Left lung (tissue), 10 donors: ENCODE results near the gene ARHGAP15. TPM values are rescaled to one million over a fixed set of nuclear protein-coding genes. Genes with fewer than 3 reads are reported as not detected.

Experiments used
- ATAC-seq: fragments of 200-7000 bp; cut with Tn5 transposase; one replicate; pipeline ENCODE4 v1.9.1; 2020; ENCODE audit warnings: moderate library complexity
- DNase-seq, 4 donors: peaks; one replicate each; pipeline ENCODE4 v3.0.0-alpha.2; 2013 to 2020
- H3K27ac ChIP-seq, 2 donors: fragments of 200-600 bp; sonication (generic) in 1 of 2; one replicate each; pipeline versions ENCODE4 v1.5.0 to v1.8.0; 2020 to 2021
- H3K27me3 ChIP-seq, 2 donors: fragments of 200-600 bp; sonication (generic) in 1 of 2; one replicate each; pipeline versions ENCODE4 v1.5.0 to v1.8.0; 2020 to 2021
- H3K36me3 ChIP-seq, 2 donors: fragments of 200-600 bp; sonication (generic) in 1 of 2; one replicate each; pipeline versions ENCODE4 v1.5.0 to v1.8.0; 2020 to 2021
- H3K4me1 ChIP-seq, 2 donors: fragments of 200-600 bp; one replicate each; pipeline ENCODE4 v1.8.0; 2021
- H3K4me3 ChIP-seq, 2 donors: fragments of 200-600 bp; sonication (generic) in 1 of 2; one replicate each; pipeline versions ENCODE4 v1.5.0 to v1.8.0; 2020 to 2021; ENCODE audit warnings: mild to moderate bottlenecking in 1 of 2
- H3K9me3 ChIP-seq, 2 donors: fragments of 200-600 bp; sonication (generic) in 1 of 2; one replicate each; pipeline versions ENCODE4 v1.5.0 to v1.8.0; 2020 to 2021
- CTCF ChIP-seq, 2 donors: fragments of 200-600 bp; sonication (generic) in 1 of 2; IDR thresholded peaks; one replicate each; pipeline versions ENCODE4 v1.5.0 to v1.8.0; 2021; ENCODE audit warnings: antibody characterized with exemption in 2 of 2
- intact Hi-C, 2 donors: fragments of 100-400 bp; cut with DNase I; formaldehyde crosslinking; loops; one replicate each; pipeline versions ENCODE4 v1.11.2 to v1.14.2; 2022
- polyA plus RNA-seq, 6 donors: library from polyadenylated mRNA; unstranded; fragments of 120-200 nt; gene quantifications; one replicate each; pipeline ENCODE4 v1.2.1, GENCODE V29; 2013; ENCODE audit not compliant: insufficient read length in 6 of 6
- total RNA-seq, 2 donors: library from RNA; stranded (reverse); fragmentation: NEBNext Ultra II Directional; extraction: Animal tissue kit (Norgen Biotek cat#: 25700); gene quantifications; one replicate each; pipeline ENCODE4 v1.2.1, GENCODE V29; 2021
- donor health status: DM: no; HTN: yes; CAD: no.
- donor health status: DM: no; HTN: no; CAD: no.

Gene ARHGAP15
- total and polyA plus RNA-seq, 8 donors: 16.8 to 48.3 (median 30.2) TPM

DNA sequence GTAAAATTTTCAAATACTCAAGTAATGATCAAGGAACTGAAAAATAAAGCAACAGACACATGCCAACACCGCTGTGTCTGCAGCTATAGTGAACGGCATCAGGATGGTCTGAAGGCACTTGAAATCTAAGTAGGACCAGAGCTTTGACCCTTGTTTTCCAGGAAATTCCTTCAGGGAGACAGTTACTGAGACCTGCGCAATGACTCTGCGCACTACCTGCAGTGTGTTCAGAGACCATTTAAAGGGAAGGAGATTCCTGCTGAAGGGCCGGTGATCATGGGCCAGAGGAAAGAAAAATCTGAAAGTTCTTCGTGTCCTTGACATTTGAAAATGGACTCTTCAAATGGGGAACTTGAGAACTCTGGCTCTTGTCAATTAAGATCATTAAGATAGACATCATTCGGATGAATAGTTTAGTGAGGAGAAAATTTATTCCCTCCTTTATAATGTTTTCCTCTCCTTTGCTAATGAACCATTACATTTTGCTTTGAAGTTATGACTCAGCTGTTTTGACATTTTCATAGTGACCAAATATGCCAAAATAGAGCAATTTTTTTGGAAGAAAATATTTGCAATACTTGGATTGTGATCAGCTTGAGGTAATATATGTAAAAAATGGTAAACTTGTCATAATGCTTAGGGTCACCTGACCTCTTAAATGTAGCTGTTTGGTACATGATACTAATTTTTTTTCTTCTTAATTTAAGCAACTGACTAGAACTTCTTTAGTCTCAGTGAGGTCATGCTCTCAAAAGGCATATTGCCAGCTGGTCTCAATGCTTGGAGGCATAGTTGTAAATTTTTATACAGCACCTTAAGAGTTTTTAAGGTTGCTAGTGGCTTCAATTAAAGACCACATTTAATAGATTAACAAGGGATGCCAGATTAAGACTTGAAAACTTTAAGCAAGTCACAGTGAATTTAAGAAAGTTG is 329.3 kb downstream of the ARHGAP15 start:
- Histone ChIP-seq H3K4me3 (no peak overlapping the region), H3K27me3 (no peaks in the 10 kb centered on the region), H3K9me3 (no peaks in the 10 kb centered on the region), H3K36me3 (no peaks in the 10 kb centered on the region), H3K4me1 (no peaks in the 10 kb centered on the region), H3K27ac (no peak overlapping the region)
- intact Hi-C loops: no loop called here
- no peak for TF ChIP-seq CTCF (IDR thresholded peaks at IDR 0.05)
- DNase-seq (no peak), ATAC-seq (no peak)

DNA sequence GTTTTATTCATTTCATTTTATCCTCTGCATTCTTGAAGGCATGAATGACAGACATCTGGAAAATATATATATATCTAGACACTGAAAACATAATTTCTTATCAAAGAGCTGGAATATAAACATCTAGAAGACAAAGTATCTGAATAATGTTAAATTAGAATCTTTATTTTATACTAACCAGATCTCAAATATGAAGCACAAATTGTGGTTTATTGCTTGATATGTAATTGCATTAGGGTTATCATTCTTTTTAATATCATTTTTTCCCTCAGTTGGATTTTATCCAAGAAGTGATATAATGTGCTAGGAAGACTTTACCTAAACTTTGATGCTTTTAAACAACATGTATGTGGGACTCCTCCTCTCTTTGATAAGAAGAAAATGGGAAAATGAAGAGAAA is 331.2 kb downstream of the ARHGAP15 start:
- H3K9me3 ChIP-seq: no peaks in the 10 kb centered on the region
- intact Hi-C loops: no loop called here
- no peaks in the 10 kb centered on the region for H3K27me3 ChIP-seq
- no peak overlapping the region for H3K4me3 ChIP-seq
- no peaks in the 10 kb centered on the region for H3K4me1 ChIP-seq
- TF ChIP-seq CTCF (IDR thresholded peaks at IDR 0.05): no peak
- no peaks in the 10 kb centered on the region for H3K36me3 ChIP-seq
- DNase-seq: no peak
- no peak overlapping the region for H3K27ac ChIP-seq
- no peak for ATAC-seq

DNA sequence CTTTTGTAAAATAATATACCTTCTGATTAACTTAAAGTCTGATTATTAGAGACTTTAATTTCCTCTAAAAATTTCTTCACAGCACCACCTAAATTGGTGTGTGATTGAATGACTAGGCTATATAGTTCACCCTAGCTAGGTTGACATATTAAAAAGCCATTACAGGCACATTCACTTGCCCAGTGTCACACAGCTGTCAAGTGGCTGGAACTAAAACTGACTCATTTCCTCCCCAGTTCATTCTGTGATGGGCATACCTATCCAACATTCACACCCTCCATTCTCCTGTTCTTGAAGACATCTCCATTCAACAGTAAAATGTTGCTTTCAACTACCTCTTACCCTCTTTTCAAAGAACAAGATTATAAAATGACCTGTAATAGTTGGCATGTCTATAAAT is 334.5 kb downstream of the ARHGAP15 start:
- H3K9me3 ChIP-seq: no peaks in the 10 kb centered on the region
- no peaks in the 10 kb centered on the region for H3K27me3 ChIP-seq
- intact Hi-C loops: no loop called here
- no peaks in the 10 kb centered on the region for H3K4me1 ChIP-seq
- H3K36me3 ChIP-seq: no peaks in the 10 kb centered on the region
- DNase-seq: no peak
- H3K27ac ChIP-seq: no peak overlapping the region
- H3K4me3 ChIP-seq: no peak overlapping the region
- TF ChIP-seq CTCF (IDR thresholded peaks at IDR 0.05): no peak
- no peak for ATAC-seq

- intact Hi-C loops: no loop called here
- no peaks in the 10 kb centered on the region for H3K36me3 ChIP-seq
- DNase-seq: no peak
- TF ChIP-seq CTCF (IDR thresholded peaks at IDR 0.05): no peak
- H3K9me3 ChIP-seq: no peaks in the 10 kb centered on the region
- H3K4me3 ChIP-seq: no peak overlapping the region
- H3K27me3 ChIP-seq: no peaks in the 10 kb centered on the region
- no peak for ATAC-seq
- H3K27ac ChIP-seq: no peak overlapping the region
- H3K4me1 ChIP-seq: no peaks in the 10 kb centered on the region
These were observed 337.2 kb downstream of the ARHGAP15 start for GRCh38 chr2:143466391-143466790.

GRCh38 chr2:143467011-143467410 is 337.8 kb downstream of the ARHGAP15 start:
- DNase-seq (no peak), ATAC-seq (no peak)
- Histone ChIP-seq H3K4me1 (no peaks in the 10 kb centered on the region), H3K27ac (no peak overlapping the region), H3K4me3 (no peak overlapping the region), H3K9me3 (no peaks in the 10 kb centered on the region), H3K27me3 (no peaks in the 10 kb centered on the region), H3K36me3 (no peaks in the 10 kb centered on the region)
- intact Hi-C loops: no loop called here
- TF ChIP-seq CTCF (IDR thresholded peaks at IDR 0.05): no peak
